ENCODE measurements around the gene CDK18. TPM values are rescaled to one million over a fixed set of nuclear protein-coding genes. Genes with fewer than 3 reads are reported as not detected.

The CDK18 gene
- total and polyA plus RNA-seq, 2 of the 8 experiments (the other 6 are each of a cell fraction or from before 2014, with no cell fraction given), result 31.2 to 44.0 TPM

- TF ChIP-seq KDM4A (IDR thresholded peaks at IDR 0.05; ENCODE audit: low read depth, low read length, severe bottlenecking), result peak; percentile 72
- TF ChIP-seq USF2 (IDR thresholded peaks at IDR 0.05; ENCODE audit: low read length), result no peak
- TF ChIP-seq RBBP5 (IDR thresholded peaks at IDR 0.05; ENCODE audit: borderline replicate concordance, low read depth, low read length), result no peak
- no peak for TF ChIP-seq EP300 (IDR thresholded peaks at IDR 0.05; ENCODE audit: borderline replicate concordance in 1 of 2, low read depth in 2 of 2, low read length in 2 of 2)
- 0 out of 2 replicates have a peak, but pooled peaks have one; percentile 25 for TF ChIP-seq E2F6 (IDR thresholded peaks at IDR 0.05)
- no peak for TF ChIP-seq EGR1 (IDR thresholded peaks at IDR 0.05; ENCODE audit: borderline replicate concordance, low read depth, low read length)
- no peak for TF ChIP-seq POLR2AphosphoS5 (IDR thresholded peaks at IDR 0.05; ENCODE audit: low read depth, low read length)
- no peak for TF ChIP-seq SIRT6 (IDR thresholded peaks at IDR 0.05; ENCODE audit: low read length)
- TF ChIP-seq JUND (IDR thresholded peaks at IDR 0.05; ENCODE audit: low read length), result no peak
- no peak for TF ChIP-seq TBP (IDR thresholded peaks at IDR 0.05; ENCODE audit: low read depth, low read length)
- no peak for TF ChIP-seq SP4 (IDR thresholded peaks at IDR 0.05; ENCODE audit: low read length)
- TF ChIP-seq SUZ12 (IDR thresholded peaks at IDR 0.05; ENCODE audit: low read length), result peak; percentile 64
- TF ChIP-seq ZNF274 (IDR thresholded peaks at IDR 0.05; ENCODE audit: borderline replicate concordance, extremely low read depth, low read length), result no peak
- TF ChIP-seq CTCF (IDR thresholded peaks at IDR 0.05; ENCODE audit: control extremely low read depth in 1 of 3, insufficient read depth in 1 of 3, low read depth in 1 of 3, low read length in 3 of 3), result no peak
- no peak for TF ChIP-seq BACH1 (IDR thresholded peaks at IDR 0.05; ENCODE audit: low read length)
- no peak for TF ChIP-seq SP2 (IDR thresholded peaks at IDR 0.05; ENCODE audit: low read length)
- TF ChIP-seq RNF2 (IDR thresholded peaks at IDR 0.05; ENCODE audit: borderline replicate concordance, low read depth, low read length, missing control alignments, poor library complexity, severe bottlenecking), result no peak
- TF ChIP-seq SIN3A (conservative IDR thresholded peaks at IDR 0.05 in 1 of 2, IDR thresholded peaks at IDR 0.05 in 1 of 2; ENCODE audit: low read depth in 1 of 2, low read length in 2 of 2), result 0 out of 4 replicates have a peak, but pooled peaks of 1 of the 2 experiments have one; percentile 8
These were observed 64.2 kb downstream of the CDK18 start (continued) for GRCh38 chr1:205568469-205569361.
